SK-N-SH (cell line): ENCODE results near the gene OGFOD3. TPM values are rescaled to one million over a fixed set of nuclear protein-coding genes. Genes with fewer than 3 reads are reported as not detected.

Source experiments
- CTCF ChIA-PET: fragments of 300-600, 350-600 bp; formaldehyde crosslinking; extraction: SDS; loops from one replicate; lab custom pipeline; 2021; lab: Yijun Ruan, JAX
- POLR2A ChIA-PET: fragments of 350-600 bp; sonication (Branson Sonifier 250); formaldehyde crosslinking; extraction: SDS; loops from one replicate; lab custom pipeline; 2020; ENCODE audit warnings: antibody characterized with exemption, inconsistent platforms; lab: Yijun Ruan, JAX
- DNase-seq: peaks from one replicate; pipeline ENCODE4 v3.0.0; 2012
- H2AFZ ChIP-seq: fragments of 200-600 bp; sonication (generic); 2 replicates; pipeline ENCODE4 v1.8.1; 2016; ENCODE audit warnings: antibody characterized with exemption, mild to moderate bottlenecking, low read depth
- H3F3A ChIP-seq: fragments of 200-600 bp; sonication (generic); replicated peaks from 2 replicates; pipeline ENCODE3; 2016; ENCODE audit warnings: antibody characterized with exemption, mild to moderate bottlenecking; ENCODE audit not compliant: insufficient read depth
- H3K27ac ChIP-seq, 2 experiments: fragments of 200-500 bp in 1 of 2; fragments of 200-600 bp in 1 of 2; sonication (Bioruptor generic) in 1 of 2; sonication (generic), shearing (Covaris generic) in 1 of 2; 2 replicates each; pipeline versions ENCODE4 v1.5.1 to v1.6.1; 2014 to 2016; ENCODE audit warnings: low read depth in 2 of 2, inconsistent platforms in 1 of 2, low read length in 1 of 2, mild to moderate bottlenecking in 1 of 2, mixed read lengths in 1 of 2
- H3K27me3 ChIP-seq: fragments of 200-600 bp; sonication (generic), shearing (Covaris generic); 2 replicates; pipeline ENCODE4 v1.6.1; 2016; ENCODE audit warnings: mixed run types; ENCODE audit not compliant: insufficient read depth
- H3K36me3 ChIP-seq, 2 experiments: fragments of 200-500 bp in 1 of 2; fragments of 200-600 bp in 1 of 2; sonication (Bioruptor generic) in 1 of 2; sonication (generic) in 1 of 2; replicated peaks in 1 of 2; 2 replicates each; pipeline versions ENCODE3 to v1.5.1; 2014 to 2016; ENCODE audit warnings: low read length in 1 of 2, mild to moderate bottlenecking in 1 of 2; ENCODE audit not compliant: insufficient read depth in 2 of 2, control insufficient read depth in 1 of 2
- H3K4me1 ChIP-seq, 2 experiments: fragments of 200-500 bp in 1 of 2; fragments of 200-600 bp in 1 of 2; sonication (Bioruptor generic) in 1 of 2; sonication (generic), shearing (Covaris generic) in 1 of 2; 2 replicates each; pipeline versions ENCODE4 v1.5.1 to v1.6.1; 2014 to 2016; ENCODE audit warnings: low read depth in 1 of 2, low read length in 1 of 2, mixed run types in 1 of 2; ENCODE audit not compliant: insufficient read depth in 2 of 2, control insufficient read depth in 1 of 2
- H3K4me2 ChIP-seq: fragments of 200-600 bp; sonication (generic), shearing (Covaris generic); 2 replicates; pipeline ENCODE4 v1.6.1; 2017; ENCODE audit warnings: mixed run types
- H3K4me3 ChIP-seq, 2 experiments: fragments of 200-500 bp in 1 of 2; fragments of 200-600 bp in 1 of 2; sonication (Bioruptor generic) in 1 of 2; sonication (generic), shearing (Covaris generic) in 1 of 2; 2 replicates each; pipeline versions ENCODE4 v1.5.1 to v1.8.1; 2014 to 2016; ENCODE audit warnings: low read depth in 2 of 2, inconsistent platforms in 1 of 2, low read length in 1 of 2, mild to moderate bottlenecking in 1 of 2, mixed read lengths in 1 of 2, moderate library complexity in 1 of 2
- H3K79me2 ChIP-seq: fragments of 200-600 bp; sonication (generic); 2 replicates; pipeline ENCODE4 v1.8.1; 2017; ENCODE audit warnings: mild to moderate bottlenecking; ENCODE audit not compliant: insufficient read depth
- H3K9ac ChIP-seq: fragments of 200-600 bp; sonication (generic); 2 replicates; pipeline ENCODE4 v1.6.1; 2017; ENCODE audit warnings: mixed run types
- H3K9me2 ChIP-seq: fragments of 200-600 bp; sonication (generic); 2 replicates; pipeline ENCODE4 v1.6.1; 2017; ENCODE audit warnings: mixed run types
- H3K9me3 ChIP-seq: fragments of 200-600 bp; sonication (generic); 2 replicates; pipeline ENCODE4 v1.6.1; 2017; ENCODE audit warnings: mixed run types, mild to moderate bottlenecking, moderate library complexity
- H4K20me1 ChIP-seq: fragments of 200-600 bp; sonication (generic); 2 replicates; pipeline ENCODE4 v1.6.1; 2017; ENCODE audit warnings: mild to moderate bottlenecking, mixed run types; ENCODE audit not compliant: insufficient read depth
- EP300 ChIP-seq, 2 experiments: IDR thresholded peaks; 2 replicates each; pipeline versions ENCODE4 v1.4.0 to v1.6.1; 2012; ENCODE audit warnings: borderline replicate concordance in 1 of 2, low read depth in 1 of 2, low read length in 1 of 2
- EZH2phosphoT487 ChIP-seq: fragments of 200-600 bp; sonication (generic); IDR thresholded peaks from 2 replicates; pipeline ENCODE4 v1.6.1; 2017; ENCODE audit warnings: low read depth, mixed run types, mild to moderate bottlenecking, antibody characterized with exemption, moderate library complexity, borderline replicate concordance
- FOXJ3 ChIP-seq: sonication (generic); formaldehyde crosslinking; IDR thresholded peaks from 2 replicates; pipeline ENCODE4 v1.5.1; 2020; ENCODE audit warnings: mild to moderate bottlenecking, missing genetic modification reagents
- GATA2 ChIP-seq: sonication (generic); formaldehyde crosslinking; IDR thresholded peaks from 2 replicates; pipeline ENCODE4 v1.5.0; 2020; ENCODE audit warnings: mild to moderate bottlenecking, missing genetic modification reagents
- JUND ChIP-seq: IDR thresholded peaks from 2 replicates; pipeline ENCODE4 v1.4.0; 2012
- MAX ChIP-seq: IDR thresholded peaks from 2 replicates; pipeline ENCODE4 v1.4.0; 2012; ENCODE audit warnings: low read depth
- MXI1 ChIP-seq: IDR thresholded peaks from 2 replicates; pipeline ENCODE4 v1.6.1; 2012; ENCODE audit warnings: mild to moderate bottlenecking, low read depth, low read length, improper control_type of control experiment
- NFIC ChIP-seq: IDR thresholded peaks from 2 replicates; pipeline ENCODE4 v1.4.0; 2012; ENCODE audit warnings: borderline replicate concordance
- POLR2AphosphoS5 ChIP-seq: IDR thresholded peaks from 2 replicates; pipeline ENCODE4 v1.6.1; 2012; ENCODE audit warnings: low read depth, low read length
- RCOR1 ChIP-seq: fragments of 150-350 bp; IDR thresholded peaks from 2 replicates; pipeline ENCODE4 v1.6.1; 2017; ENCODE audit warnings: antibody characterized with exemption, low read length
- REST ChIP-seq: IDR thresholded peaks from 2 replicates; pipeline ENCODE4 v1.6.1; 2012; ENCODE audit warnings: mild to moderate bottlenecking, low read depth, low read length, moderate library complexity
- RFX5 ChIP-seq: IDR thresholded peaks from 2 replicates; pipeline ENCODE4 v1.6.1; 2012; ENCODE audit warnings: mild to moderate bottlenecking, improper control_type of control experiment, low read length
- RXRA ChIP-seq: IDR thresholded peaks from 2 replicates; pipeline ENCODE4 v1.4.0; 2012; ENCODE audit warnings: low read depth, mild to moderate bottlenecking, borderline replicate concordance
- TAF1 ChIP-seq: IDR thresholded peaks from 2 replicates; pipeline ENCODE4 v1.6.1; 2012; ENCODE audit warnings: low read depth, mild to moderate bottlenecking, low read length, moderate library complexity, borderline replicate concordance
- TCF12 ChIP-seq: IDR thresholded peaks from 2 replicates; pipeline ENCODE4 v1.4.0; 2012
- YY1 ChIP-seq: IDR thresholded peaks from 2 replicates; pipeline ENCODE4 v1.4.0; 2012; ENCODE audit warnings: low read depth, mild to moderate bottlenecking
- ZBTB33 ChIP-seq: IDR thresholded peaks from 2 replicates; pipeline ENCODE4 v1.4.0; 2012; ENCODE audit warnings: low read depth, borderline replicate concordance
- WGBS: methylation state at CpG from one replicate; pipeline ENCODE4 v1.1.6; 2017; ENCODE audit warnings: low lambda C conversion rate; 5-methylcytosine and 5-hydroxymethylcytosine counted together
- polyA plus RNA-seq, 3 experiments: library from polyadenylated mRNA; depleted of rRNA; stranded (reverse); fragments of >200 nt; gene quantifications; 2 replicates each; pipeline ENCODE4 v1.2.3, GENCODE V29; 2012

The OGFOD3 gene
- polyA plus RNA-seq, 1 of the 3 experiments (the other 2 are of a cell fraction): 68.2 TPM

DNA sequence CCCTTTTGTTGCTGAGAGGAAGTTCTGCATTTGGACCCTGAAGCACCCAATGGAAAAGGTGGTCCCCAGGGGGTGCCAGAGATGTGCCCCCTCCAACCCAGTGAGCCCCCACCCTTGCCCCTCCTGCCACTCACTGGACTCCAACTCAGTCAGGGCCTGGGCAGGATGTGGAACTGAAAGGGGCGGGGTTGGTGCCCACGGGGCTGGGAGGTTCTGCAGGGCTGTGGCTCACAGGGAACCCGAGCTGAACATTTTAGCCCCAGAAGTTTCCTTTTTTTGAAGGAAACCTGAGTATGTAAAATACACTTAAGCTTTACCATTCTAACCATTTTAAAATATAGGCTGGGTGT lies 15.8 kb upstream of the OGFOD3 start:
- no peaks in the 10 kb centered on the region for H3K79me2 ChIP-seq
- H3K4me2 ChIP-seq: no peak overlapping the region
- no peaks in the 10 kb centered on the region; a peak in 1 of 4 replicates for H3K4me1 ChIP-seq
- no peaks in the 10 kb centered on the region for H4K20me1 ChIP-seq
- H3K9me2 ChIP-seq: no peaks in the 10 kb centered on the region
- ChIA-PET POLR2A (no interaction called here), CTCF (interaction anchor here (2.1 kb wide), 1 partner anchor 12 kb away, joined by 4 read pairs; no protein-coding TSS in a partner anchor)
- H3K4me3 ChIP-seq: no peak overlapping the region
- H3K27ac ChIP-seq: no peak overlapping the region
- no peak for DNase-seq
- H3K36me3 ChIP-seq: peaks cover 0 to 4% of the 10 kb centered on the region in 2 experiments
- 78% methylated on average over 3 of the region's 3 CpGs for WGBS
- no peaks in the 10 kb centered on the region for H3K27me3 ChIP-seq
- H2AFZ ChIP-seq: no peak overlapping the region
- TF ChIP-seq RCOR1 (no peak), TCF12 (no peak), JUND (no peak), EZH2phosphoT487 (no peak), YY1 (no peak), NFIC (no peak), RFX5 (no peak), MAX (no peak), TAF1 (no peak), EP300 (IDR thresholded peaks at IDR 0.05; ENCODE audit: borderline replicate concordance in 1 of 2, low read depth in 1 of 2, low read length in 1 of 2) (no peak), POLR2AphosphoS5 (no peak), REST (no peak)
- no peak overlapping the region for H3K9ac ChIP-seq
- no peaks in the 10 kb centered on the region for H3K9me3 ChIP-seq
- H3F3A ChIP-seq: no peaks in the 10 kb centered on the region

DNA sequence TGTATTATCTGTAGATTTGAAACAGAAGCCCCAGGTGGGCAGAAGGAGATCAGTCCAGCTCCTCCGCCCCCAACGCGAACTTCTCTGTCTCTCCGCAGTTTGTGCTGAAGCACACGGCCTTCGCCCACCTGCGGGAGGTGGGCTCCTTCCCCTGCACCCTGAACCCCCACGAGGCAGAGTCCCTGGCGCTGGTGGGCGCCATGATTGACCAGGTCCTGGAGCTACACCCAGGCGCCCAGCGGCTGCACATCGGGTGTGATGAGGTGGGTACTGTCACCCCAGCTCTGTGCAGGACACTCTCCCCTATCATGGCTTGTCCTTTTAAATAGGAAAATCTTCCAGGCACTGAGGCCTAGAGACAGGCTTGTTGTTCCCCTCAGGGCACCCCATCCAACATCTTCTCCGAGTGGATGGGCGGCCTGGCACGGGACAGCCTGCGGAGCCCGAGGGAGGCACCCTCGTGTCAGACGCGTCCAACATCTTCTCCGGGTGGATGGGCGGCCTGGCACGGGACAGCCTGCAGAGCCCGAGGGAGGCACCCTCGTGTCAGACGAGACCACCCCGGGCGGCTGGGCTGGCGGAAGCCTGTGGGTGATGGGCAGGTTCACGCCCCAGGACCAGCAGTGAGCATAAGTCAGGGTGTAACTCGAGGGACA lies 15.3 kb upstream of the OGFOD3 start:
- H3K9me3 ChIP-seq: no peaks in the 10 kb centered on the region
- CTCF ChIA-PET: interaction anchor here (1.3 to 2.1 kb wide), 2 partner anchors 11 to 21 kb away, joined by 3 to 4 read pairs; no protein-coding TSS in a partner anchor
- no peak overlapping the region for H3K4me2 ChIP-seq
- H3F3A ChIP-seq: no peaks in the 10 kb centered on the region
- H3K36me3 ChIP-seq: peaks cover 0 to 4% of the 10 kb centered on the region in 2 experiments
- no peaks in the 10 kb centered on the region for H4K20me1 ChIP-seq
- H3K27me3 ChIP-seq: no peaks in the 10 kb centered on the region
- DNase-seq: no peak
- H3K4me1 ChIP-seq: no peaks in the 10 kb centered on the region; a peak in 1 of 4 replicates
- 88% methylated on average over 22 of the region's 32 CpGs for WGBS
- no peak overlapping the region for H2AFZ ChIP-seq
- H3K79me2 ChIP-seq: no peaks in the 10 kb centered on the region
- no peak overlapping the region for H3K9ac ChIP-seq
- H3K27ac ChIP-seq: no peak overlapping the region
- POLR2A ChIA-PET: no interaction called here
- no peaks in the 10 kb centered on the region for H3K9me2 ChIP-seq
- H3K4me3 ChIP-seq: no peak overlapping the region
- TF ChIP-seq REST: no peak
- no peak for TF ChIP-seq GATA2 (CRISPR knock-in tag)
- TF ChIP-seq MXI1: no peak
- TF ChIP-seq FOXJ3 (CRISPR knock-in tag): no peak
- TF ChIP-seq ZBTB33: no peak
- no peak for TF ChIP-seq MAX
- no peak for TF ChIP-seq RCOR1
- no peak for TF ChIP-seq JUND
- no peak for TF ChIP-seq RXRA
